Neuron (in vitro differentiated cells): ENCODE results near the gene TRAK2.

Experiments used
- H2AFZ ChIP-seq: one replicate; pipeline ENCODE4 v1.6.1; 2013; ENCODE audit warnings: low read depth, mild to moderate bottlenecking, inconsistent platforms, low read length, moderate library complexity
- H3K27me3 ChIP-seq: one replicate; pipeline ENCODE4 v1.6.1; 2013; ENCODE audit warnings: low read length; ENCODE audit not compliant: insufficient read depth
- H3K36me3 ChIP-seq: one replicate; pipeline ENCODE4 v1.6.1; 2013; ENCODE audit warnings: low read length; ENCODE audit not compliant: insufficient read depth
- H3K4me1 ChIP-seq: one replicate; pipeline ENCODE4 v1.6.1; 2013; ENCODE audit warnings: low read length; ENCODE audit not compliant: insufficient read depth
- H3K4me3 ChIP-seq: 2 replicates; pipeline ENCODE4 v1.5.1; 2013; ENCODE audit warnings: mild to moderate bottlenecking, low read length, moderate library complexity
- H3K9me3 ChIP-seq: one replicate; pipeline ENCODE4 v1.6.1; 2013; ENCODE audit warnings: low read length

Gene TRAK2

GRCh38 chr2:201466050-201466675 is 14.9 kb upstream of the TRAK2 start:
- peaks cover 44% of the 10 kb centered on the region for H3K36me3 ChIP-seq
- no peaks in the 10 kb centered on the region for H3K27me3 ChIP-seq
- H3K4me3 ChIP-seq: no peak overlapping the region

GRCh38 chr2:201465524-201465971 is 14.3 kb upstream of the TRAK2 start:
- H3K4me1 ChIP-seq: no peaks in the 10 kb centered on the region
- peaks cover 45% of the 10 kb centered on the region for H3K36me3 ChIP-seq
- H3K4me3 ChIP-seq: no peak overlapping the region
- H3K27me3 ChIP-seq: no peaks in the 10 kb centered on the region
- H2AFZ ChIP-seq: no peak overlapping the region
- H3K9me3 ChIP-seq: peaks cover 2% of the 10 kb centered on the region

More at GRCh38 chr2:201466050-201466675, 14.9 kb upstream of the TRAK2 start:
- peaks cover under 1% of the 10 kb centered on the region for H3K9me3 ChIP-seq
- H3K4me1 ChIP-seq: no peaks in the 10 kb centered on the region
- no peak overlapping the region for H2AFZ ChIP-seq

DNA sequence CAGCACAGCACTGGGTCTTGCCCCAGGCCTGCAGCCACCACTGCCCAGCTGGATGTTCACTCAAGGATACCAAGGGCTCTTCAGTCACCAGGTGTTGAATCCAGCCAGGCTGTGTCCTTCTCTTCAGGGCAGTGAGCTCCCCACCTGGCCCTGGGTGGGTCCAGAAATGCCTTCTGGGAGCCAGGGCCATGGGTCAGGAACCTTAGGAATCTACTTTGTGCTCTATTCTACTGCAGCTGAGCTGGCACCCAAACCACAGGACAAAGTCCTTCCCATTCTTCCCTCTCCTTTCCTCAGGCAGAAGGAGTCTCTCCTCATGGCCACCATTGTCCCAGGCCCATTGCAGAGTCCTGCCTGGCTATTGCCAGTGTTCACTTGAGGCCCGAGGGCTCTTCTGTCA is 13.3 kb upstream of the TRAK2 start:
- Histone ChIP-seq H3K4me3 (no peak overlapping the region), H3K36me3 (peaks cover 46% of the 10 kb centered on the region), H3K4me1 (no peaks in the 10 kb centered on the region), H2AFZ (no peak overlapping the region), H3K27me3 (no peaks in the 10 kb centered on the region), H3K9me3 (peaks cover 2% of the 10 kb centered on the region)

DNA sequence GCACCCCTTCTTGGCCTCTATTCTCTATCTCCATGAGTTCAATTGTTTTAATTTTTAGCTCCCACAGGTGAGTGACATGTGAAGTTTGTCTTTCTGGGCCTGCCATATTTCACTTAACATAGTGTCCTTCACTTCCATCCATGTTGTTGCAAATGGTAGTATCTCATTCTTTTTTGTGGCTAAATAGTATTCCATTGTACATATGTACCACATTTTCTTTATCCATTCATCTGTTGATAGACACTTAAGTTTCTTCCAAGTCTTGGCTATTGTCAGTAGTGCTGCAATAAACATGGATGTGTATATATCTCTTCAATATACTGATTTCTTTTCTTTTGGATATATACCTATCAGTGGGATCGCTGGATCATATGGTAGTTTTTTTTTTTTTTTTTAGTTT is 9.3 kb upstream of the TRAK2 start:
- Histone ChIP-seq H2AFZ (no peak overlapping the region), H3K9me3 (peaks cover 2% of the 10 kb centered on the region)

GRCh38 chr2:201458381-201458780 is 7.1 kb upstream of the TRAK2 start:
- H3K27me3 ChIP-seq: no peaks in the 10 kb centered on the region
- no peak overlapping the region for H3K4me3 ChIP-seq
- no peak overlapping the region for H2AFZ ChIP-seq
- peaks cover 30% of the 10 kb centered on the region for H3K36me3 ChIP-seq
- no peaks in the 10 kb centered on the region for H3K4me1 ChIP-seq
- H3K9me3 ChIP-seq: peaks cover 2% of the 10 kb centered on the region

More for the DNA sequence above, 9.3 kb upstream of the TRAK2 start:
- H3K36me3 ChIP-seq: peaks cover 47% of the 10 kb centered on the region
- no peaks in the 10 kb centered on the region for H3K27me3 ChIP-seq
- no peaks in the 10 kb centered on the region for H3K4me1 ChIP-seq
- no peak overlapping the region for H3K4me3 ChIP-seq

DNA sequence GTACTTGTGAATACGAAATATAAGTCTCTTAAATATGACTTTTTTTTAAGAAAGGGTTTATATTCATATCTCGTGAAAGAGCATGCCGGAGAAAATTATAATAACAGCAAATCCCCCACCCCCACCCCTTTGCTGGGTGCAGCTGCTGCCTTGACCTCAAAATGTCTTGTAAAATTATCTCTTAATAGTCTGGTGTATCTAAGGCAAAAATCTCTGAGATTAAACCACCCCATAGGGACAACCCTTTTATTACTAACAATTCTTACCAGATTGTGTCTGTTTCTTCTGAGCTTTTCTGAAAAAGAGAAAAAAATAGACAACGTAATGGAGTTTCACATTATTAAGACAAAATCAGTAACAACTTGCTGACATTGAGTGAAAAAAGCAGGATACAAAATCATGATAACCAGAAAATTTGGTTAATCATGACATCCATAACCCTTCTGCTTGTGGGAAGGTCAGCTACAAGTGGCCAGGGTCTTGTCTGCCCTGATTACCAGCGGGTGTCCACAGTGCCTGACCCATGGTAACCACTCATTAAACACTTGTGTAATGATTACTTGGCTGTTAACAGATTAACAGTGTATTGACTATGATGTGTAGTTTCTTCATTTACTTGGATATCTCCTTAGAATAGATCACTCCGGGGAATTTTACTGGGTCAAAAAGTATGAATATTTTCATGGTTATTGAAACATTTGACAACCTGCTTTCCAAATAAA is 1.8 kb upstream of the TRAK2 start:
- Histone ChIP-seq H3K27me3 (no peaks in the 10 kb centered on the region), H3K9me3 (no peaks in the 10 kb centered on the region), H3K4me1 (peaks cover 14% of the 10 kb centered on the region), H3K36me3 (peaks cover 2% of the 10 kb centered on the region), H3K4me3 (peak overlapping the region; percentile 91), H2AFZ (no peak overlapping the region)

DNA sequence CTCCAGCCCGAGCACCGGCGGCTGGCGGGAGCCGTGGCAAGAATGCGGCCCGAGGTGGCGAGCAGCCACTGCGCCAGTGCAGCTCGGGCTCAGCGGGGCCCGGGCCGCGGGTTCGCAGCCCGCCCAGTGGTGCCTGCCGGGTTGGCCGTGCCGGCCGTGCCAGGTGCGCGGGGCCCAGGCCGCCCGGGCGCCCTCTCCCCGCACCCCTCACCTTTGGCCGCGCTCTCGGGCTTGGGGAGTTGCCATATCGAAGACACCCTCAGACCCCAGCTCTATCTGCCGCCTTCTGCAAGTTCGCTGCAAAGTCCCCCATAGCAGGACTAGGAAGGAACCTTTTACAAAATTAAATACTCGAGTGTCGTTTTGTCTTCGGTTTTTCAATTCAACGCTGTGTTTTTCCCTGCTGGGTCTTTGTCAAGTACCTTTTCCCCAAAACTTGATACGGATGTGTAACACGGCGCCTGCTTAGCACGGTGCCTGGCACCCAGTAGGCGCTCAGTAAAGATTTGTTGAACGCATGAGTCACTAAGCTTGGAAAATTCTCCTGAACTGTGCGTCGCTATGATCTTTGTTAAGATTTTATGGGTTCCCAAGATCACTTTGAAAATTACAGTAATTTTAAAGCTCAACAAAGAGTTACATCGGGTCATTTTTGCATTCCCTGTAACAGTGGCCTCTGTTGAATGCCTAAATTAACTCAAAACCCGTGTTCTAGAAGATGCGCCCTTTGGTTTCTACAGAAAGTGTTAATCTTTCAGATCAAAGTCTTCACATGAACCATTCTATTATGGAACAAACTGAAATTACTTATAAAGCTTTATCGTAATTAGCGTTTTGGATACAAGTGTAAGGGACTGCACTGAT is 1.0 kb upstream of the TRAK2 start:
- Histone ChIP-seq H3K4me3 (peak overlapping the region; percentile 91), H3K4me1 (peaks cover 14% of the 10 kb centered on the region), H3K36me3 (no peaks in the 10 kb centered on the region), H3K9me3 (no peaks in the 10 kb centered on the region), H3K27me3 (no peaks in the 10 kb centered on the region), H2AFZ (peak overlapping the region; percentile 83)

DNA sequence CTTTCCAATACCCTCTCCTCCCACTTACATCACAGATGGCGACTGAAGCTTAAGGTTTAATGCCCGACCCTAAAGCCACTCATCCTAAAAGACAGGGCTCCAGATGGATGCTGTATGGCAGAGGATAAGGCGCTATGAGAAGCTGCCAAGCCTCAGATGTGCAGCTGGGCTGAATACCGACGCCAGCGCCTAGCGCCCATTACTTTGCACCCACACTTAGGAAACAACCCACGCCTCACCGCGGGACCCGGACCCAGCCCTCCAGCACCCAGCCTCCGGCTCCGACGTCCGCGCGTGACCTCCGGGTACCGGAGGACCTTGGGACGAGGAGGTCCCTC is 335 bp downstream of the TRAK2 start:
- no peaks in the 10 kb centered on the region for H3K9me3 ChIP-seq
- H3K27me3 ChIP-seq: no peaks in the 10 kb centered on the region
- peak overlapping the region; percentile 91 for H3K4me3 ChIP-seq
- peaks cover 14% of the 10 kb centered on the region for H3K4me1 ChIP-seq
- no peaks in the 10 kb centered on the region for H3K36me3 ChIP-seq
- peak overlapping the region; percentile 94 for H2AFZ ChIP-seq

DNA sequence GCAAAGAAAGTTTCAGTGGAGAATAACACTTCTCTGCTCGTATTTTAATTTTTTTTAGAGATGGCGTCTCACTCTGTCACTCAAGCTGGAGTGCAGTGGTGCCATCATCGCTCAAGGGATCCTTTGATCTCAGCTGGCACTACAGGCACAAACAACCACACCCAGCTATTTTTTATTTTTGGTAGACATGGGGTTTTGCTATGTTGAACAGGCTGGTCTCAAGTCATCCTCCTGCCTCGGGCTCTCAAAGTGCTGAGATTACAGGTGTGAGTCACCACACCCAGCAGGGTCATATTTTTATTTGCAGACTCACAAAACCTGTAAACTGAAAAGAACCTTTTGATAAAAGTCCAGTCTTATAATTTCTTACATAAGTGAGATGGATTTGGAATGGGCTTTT is 2.6 kb downstream of the TRAK2 start:
- H3K27me3 ChIP-seq: no peaks in the 10 kb centered on the region
- no peak overlapping the region for H2AFZ ChIP-seq
- H3K36me3 ChIP-seq: no peaks in the 10 kb centered on the region
- no peak overlapping the region for H3K4me3 ChIP-seq
- no peaks in the 10 kb centered on the region for H3K9me3 ChIP-seq
- peaks cover 17% of the 10 kb centered on the region for H3K4me1 ChIP-seq

GRCh38 chr2:201448061-201448460 is 3.2 kb downstream of the TRAK2 start:
- no peaks in the 10 kb centered on the region for H3K36me3 ChIP-seq

GRCh38 chr2:201447086-201447485 is 4.2 kb downstream of the TRAK2 start:
- no peak overlapping the region for H3K4me3 ChIP-seq

More at GRCh38 chr2:201448061-201448460, 3.2 kb downstream of the TRAK2 start:
- H3K4me3 ChIP-seq: no peak overlapping the region
- no peaks in the 10 kb centered on the region for H3K9me3 ChIP-seq
- H2AFZ ChIP-seq: no peak overlapping the region
- H3K27me3 ChIP-seq: no peaks in the 10 kb centered on the region
- peaks cover 14% of the 10 kb centered on the region for H3K4me1 ChIP-seq

GRCh38 chr2:201444746-201445465 is 6.4 kb downstream of the TRAK2 start:
- H2AFZ ChIP-seq: no peak overlapping the region

More at GRCh38 chr2:201447086-201447485, 4.2 kb downstream of the TRAK2 start:
- H3K27me3 ChIP-seq: no peaks in the 10 kb centered on the region
- no peaks in the 10 kb centered on the region for H3K9me3 ChIP-seq
- H3K4me1 ChIP-seq: peaks cover 8% of the 10 kb centered on the region
- H2AFZ ChIP-seq: no peak overlapping the region
- no peaks in the 10 kb centered on the region for H3K36me3 ChIP-seq

More at GRCh38 chr2:201444746-201445465, 6.4 kb downstream of the TRAK2 start:
- H3K9me3 ChIP-seq: no peaks in the 10 kb centered on the region
- no peaks in the 10 kb centered on the region for H3K27me3 ChIP-seq
- H3K4me3 ChIP-seq: no peak overlapping the region
- H3K4me1 ChIP-seq: peaks cover 3% of the 10 kb centered on the region
- H3K36me3 ChIP-seq: no peaks in the 10 kb centered on the region
